HG03175 (cell line): ENCODE measurements around the gene DTYMK.
"Not testable (repeated sequence)": the region's sequence is repeated elsewhere in the genome, so short reads cannot be mapped to it uniquely, and the experiment has no call there.

ENCODE experiments used
- ATAC-seq: cut with Tn5 transposase; IDR thresholded peaks from one replicate; pipeline ENCODE4 v1.9.1; 2021; ENCODE audit warnings: mild to moderate bottlenecking, moderate library complexity; ENCODE audit not compliant: unreplicated experiment

DTYMK gene

DNA sequence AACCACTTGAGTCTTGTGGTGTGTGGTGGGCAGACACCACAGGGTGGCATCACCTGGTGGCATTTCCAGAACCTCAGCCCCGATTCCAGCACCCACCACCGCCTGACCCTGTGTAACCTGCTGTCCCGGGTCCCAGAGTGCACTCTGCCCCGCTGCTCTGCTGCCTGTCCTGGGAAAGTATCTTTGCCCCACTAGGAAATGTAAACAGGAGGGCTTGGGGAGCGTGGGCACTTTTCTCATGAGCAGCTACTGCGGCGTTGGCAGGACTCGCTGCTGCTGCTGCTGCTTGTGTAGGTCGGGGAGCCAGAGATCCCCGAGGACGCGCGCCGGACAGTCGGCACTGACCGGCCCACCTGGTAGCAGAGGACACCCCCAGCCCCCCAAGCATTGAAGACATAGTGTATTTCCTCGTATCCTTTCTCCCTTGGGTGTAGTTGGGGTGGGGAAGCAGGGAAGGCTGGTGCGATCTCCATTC, 13.4 kb downstream of the DTYMK start:
- no peak for ATAC-seq

DNA sequence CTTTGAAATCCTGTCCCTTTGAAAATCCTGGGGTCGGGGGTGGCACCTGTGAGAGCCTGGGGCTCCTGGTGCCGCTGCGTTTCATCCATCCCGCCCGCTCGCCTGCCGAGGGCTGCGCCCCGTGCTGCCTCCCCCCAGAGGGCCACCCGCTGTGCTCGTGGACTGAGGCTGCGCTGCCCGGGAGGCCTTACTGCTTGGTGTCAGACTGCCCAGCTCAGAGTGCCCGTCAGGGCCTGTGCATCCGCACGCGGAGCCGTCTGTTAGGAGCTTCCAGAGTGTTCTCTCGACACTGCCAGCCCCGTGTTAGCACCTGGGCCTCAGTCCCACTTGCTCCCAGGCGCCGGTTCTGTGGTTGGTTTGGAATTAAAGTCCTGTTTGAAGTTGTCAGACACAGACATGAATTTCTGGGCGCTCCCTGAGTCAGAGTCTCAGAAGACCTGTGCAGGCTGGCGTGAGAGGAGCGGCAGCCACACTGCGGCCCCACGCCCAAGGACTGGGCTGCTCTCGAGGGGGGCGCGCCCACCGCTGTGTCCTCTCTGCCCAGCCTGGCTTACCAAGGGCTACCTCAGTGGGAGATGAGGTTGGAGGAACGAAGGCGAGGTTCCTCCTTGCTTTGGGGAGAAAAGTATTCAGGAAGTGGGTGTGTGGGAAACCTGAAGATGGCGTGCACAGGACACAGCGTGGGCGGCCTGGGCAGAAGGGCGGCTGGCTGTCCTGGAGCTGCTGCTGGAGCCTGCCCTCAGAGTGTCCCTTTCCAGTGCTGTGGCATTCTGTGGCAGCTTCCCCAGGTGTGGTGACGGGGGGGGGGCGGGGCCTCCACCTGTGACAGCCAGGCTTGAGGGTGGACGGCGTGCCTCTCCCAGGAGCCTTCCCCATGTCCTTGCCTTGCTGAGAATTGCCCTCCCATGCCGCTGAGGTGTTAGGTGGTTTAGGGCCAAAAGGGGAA, 14.1 kb downstream of the DTYMK start:
- no peak for ATAC-seq

DNA sequence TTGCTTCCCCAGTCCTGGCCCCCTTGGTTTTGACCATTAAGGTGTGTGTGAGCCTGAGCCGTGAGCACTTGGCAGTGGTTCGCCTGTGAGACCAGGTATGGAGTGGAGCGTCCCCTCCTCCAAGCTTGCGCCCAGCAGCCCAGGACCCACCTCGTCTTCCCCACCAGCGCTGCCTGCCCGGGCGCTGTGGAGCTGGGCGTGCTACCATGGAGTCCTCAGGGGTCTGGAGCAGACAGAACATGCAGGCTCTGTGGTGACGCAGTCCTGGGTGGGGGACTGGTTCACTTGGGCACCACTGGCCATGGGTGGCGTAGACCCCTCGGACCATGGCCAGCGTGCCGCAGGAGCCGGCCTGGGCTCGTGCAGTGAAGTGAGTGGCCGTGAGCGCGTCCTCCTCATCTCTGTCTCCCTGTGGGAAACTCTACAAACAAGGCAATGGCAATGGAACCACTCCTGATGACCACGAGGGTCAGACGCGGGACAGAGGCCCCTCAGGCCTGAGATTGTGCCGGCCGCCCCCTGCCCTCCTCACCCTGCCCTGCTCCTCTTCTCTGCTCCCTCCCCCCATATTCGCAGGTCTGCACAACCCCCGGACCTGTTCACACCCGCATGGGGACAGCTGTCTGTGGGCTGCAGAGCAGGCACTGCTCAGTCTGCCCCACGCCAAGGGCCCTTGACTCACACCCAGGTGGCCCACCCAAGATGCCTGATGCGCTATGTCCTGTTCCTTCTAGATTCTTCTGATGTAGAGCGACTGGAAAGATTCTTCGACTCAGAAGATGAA, 15.0 kb downstream of the DTYMK start:
- no peak for ATAC-seq

DNA sequence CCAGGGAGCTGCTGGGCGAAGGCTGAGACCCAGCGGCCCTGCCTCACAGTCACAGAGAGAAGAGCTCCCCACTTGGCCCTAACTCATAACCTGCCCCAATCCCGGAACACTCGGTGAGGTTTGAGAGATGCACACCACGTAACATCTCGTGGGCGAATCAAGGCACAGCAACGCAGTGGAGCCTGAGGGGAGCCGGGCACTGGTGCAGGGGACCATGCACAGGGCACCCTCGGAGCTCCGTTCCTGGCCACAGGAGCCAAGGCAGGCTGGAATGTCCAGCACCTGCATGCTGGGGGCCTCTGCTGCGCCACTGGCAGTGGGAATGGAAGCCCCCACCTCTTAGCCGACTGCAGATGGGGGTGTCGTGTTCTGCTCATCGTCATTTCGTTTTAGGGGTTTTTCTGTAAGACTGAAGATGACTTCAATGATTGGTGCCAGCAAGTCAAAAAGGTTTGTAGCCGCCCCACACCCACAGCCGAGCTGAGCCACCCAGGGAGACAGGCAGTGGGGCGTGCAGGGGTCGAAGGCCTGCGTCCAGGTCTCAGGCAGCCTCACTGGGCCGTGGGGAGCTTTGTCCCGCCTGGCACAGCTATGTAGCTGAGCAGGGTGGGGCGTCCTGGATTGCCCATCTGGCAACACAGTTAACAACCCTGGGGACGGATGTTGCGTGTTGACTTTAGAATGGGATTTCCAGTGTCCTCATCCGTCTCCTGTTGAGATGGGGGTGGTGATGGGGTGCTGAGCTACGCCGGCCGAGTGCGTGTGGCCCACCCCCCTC, 16.1 kb downstream of the DTYMK start:
- ATAC-seq: no peak

GRCh38 chr2:241668839-241669238, 17.8 kb downstream of the DTYMK start:
- no peak for ATAC-seq

GRCh38 chr2:241668354-241668753, 18.3 kb downstream of the DTYMK start:
- no peak for ATAC-seq

DNA sequence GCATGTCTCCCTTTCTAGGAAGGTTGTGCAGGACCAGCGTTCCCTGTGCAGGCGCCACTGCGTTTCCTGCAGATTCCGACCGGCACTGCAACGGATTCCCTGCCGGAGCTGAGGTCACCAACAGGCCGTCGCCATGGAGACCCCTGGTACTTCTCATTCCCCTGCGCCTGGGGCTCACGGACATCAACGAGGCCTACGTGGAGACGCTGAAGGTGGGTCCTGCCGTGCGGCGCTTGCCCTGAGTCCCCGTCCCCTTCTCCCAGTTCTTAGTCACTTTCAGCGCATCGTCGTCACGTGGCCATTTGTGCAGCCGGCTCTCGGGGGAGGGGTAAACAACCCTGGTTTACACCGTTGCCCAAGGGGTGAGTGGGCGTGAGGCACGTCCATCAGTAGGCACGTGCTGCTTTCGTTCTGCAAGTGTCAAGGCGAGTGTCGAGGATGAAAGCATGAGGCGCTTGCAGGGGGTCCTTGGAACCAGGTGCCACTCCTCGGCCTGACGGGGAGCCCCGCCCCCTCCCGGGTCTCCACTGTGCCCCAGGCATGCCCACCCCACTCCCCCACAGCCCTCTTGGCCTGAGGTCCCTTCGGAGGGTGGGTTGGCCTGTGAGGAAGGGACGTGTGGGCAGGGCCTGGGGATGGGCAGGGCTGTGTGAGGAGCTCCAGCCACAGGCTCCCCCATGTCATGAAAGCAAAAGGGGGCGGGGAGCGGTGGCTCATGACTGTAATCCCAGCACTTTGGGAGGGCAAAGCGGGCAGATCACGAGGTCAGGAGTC, 19.8 kb downstream of the DTYMK start:
- no peak for ATAC-seq

GRCh38 chr2:241665731-241666440, 20.7 kb downstream of the DTYMK start:
- no peak for ATAC-seq

DNA sequence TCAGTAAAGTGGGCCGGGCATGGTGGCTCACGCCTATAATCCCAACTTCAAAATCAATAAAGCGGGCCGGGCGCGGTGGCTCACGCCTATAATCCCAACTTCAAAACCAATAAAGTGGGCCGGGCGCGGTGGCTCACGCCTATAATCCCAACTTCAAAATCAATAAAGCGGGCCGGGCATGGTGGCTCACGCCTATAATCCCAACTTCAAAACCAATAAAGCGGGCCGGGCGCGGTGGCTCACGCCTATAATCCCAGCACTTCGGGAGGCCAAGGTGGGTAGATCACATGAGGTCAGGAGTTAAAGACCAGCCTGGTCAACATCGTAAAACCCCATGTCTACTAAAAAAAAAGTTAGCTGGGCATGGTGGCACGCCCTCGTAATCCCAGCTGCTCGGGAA, 23.9 kb downstream of the DTYMK start:
- not testable (repeated sequence) for ATAC-seq

GRCh38 chr2:241660593-241661213, 25.9 kb downstream of the DTYMK start:
- ATAC-seq: no peak

GRCh38 chr2:241659150-241659739, 27.4 kb downstream of the DTYMK start:
- no peak for ATAC-seq

DNA sequence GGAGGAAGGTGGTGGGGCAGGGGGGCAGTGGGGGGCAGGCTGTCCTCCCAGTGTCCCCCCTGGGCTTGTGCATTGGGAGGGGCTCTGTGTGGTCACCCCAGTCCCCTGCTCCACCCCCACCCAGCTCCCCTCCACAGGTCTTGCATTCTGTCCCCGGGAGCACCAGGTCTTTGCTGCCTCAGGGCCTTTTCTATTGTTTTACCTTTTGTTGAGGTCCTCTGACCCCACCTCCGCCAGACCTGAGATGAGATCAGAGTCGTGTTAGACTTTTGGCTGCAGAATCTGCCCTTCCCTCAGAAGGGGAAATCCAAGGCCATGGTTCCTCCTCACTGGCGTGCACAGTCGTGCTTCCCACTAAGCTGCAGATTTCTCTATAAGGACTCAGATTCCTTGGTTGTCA, 28.3 kb downstream of the DTYMK start:
- no peak for ATAC-seq

DNA sequence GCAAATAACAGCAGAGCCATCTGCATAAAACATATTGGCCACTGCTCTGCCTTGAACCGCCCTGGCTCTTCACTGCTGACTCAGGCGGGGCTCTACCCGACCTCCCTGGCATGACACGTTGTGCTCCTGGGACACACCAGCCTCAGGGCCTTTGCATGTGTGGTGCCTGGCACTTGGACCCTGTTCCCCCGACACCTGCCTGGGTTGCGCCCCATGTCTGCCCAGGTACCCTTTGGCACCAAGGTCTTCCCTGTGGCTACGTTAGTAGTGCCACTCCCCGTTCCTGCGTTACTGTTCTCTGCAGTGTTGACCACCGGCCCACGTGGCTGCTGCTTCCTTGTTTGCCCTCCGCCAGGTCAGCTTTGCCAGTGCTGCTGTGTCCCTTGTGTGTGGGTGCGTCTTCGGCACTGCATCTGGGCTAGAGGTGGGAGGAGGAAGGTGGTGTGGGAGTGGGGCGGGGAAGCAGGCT, 28.8 kb downstream of the DTYMK start:
- no peak for ATAC-seq

- no peak for ATAC-seq
Observed at GRCh38 chr2:241656190-241656741, 30.3 kb downstream of the DTYMK start.

DNA sequence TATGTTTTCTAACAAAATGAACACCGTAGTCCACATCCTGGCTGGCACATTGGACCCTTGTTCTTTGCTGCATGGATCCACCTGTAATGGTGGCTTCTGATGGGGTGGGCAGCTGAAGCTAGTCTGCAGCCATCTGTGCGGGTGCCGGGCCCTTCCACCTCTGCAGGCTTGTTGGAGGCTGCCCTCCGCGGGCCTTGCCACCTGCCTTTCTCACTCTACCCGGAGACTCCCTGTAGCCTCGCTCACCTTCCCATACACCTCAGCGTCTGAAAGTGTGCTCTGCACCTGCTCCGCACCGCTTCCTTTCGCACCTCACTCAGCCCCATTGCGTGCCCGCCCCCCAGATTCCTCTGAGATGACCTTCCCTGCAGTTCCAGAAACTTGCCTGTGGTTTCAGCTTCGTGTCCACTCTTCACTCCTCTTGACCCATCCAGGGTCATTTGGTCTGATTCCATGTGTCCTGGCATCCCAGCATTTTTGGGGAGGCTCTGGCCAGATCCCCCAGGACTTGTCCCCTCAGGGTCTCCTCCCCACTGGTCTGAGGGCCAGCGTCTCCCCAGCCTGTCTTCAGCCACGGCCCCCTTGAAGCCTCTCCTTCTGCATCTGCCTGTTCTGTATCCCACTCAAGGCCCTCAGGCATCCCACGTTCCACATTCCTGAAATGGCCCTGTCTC, 31.0 kb downstream of the DTYMK start:
- ATAC-seq: no peak

DNA sequence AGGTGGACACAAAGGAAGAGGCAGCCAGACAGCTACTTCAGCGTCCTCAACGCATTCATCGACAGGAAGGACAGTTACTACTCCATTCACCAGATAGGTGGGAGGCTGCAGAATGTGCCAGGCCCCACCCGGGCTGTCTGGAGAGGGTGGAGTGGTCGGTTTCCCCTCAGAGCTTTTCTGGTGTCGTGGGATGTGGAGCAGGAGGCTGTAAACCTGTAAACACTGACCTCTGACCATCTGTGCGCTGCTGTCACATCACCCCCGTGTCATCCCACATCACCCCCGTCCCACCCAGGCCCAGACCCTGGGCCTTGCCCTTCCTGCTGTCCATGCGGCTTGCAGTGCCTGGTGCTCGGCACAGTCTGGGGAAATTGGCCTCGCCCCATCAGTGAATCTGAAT, 32.1 kb downstream of the DTYMK start:
- no peak for ATAC-seq

- no peak for ATAC-seq
Observed at GRCh38 chr2:241653210-241653750, 33.3 kb downstream of the DTYMK start.

- no peak for ATAC-seq
Observed at GRCh38 chr2:241652722-241653121, 33.9 kb downstream of the DTYMK start.
